ENCODE results near the gene ZNF778.
A peak's percentile ranks its signal among the peaks of the same experiment; 100 is the strongest.
"Not testable (repeated sequence)": the region's sequence is repeated elsewhere in the genome, so short reads cannot be mapped to it uniquely, and the experiment has no call there.

The ZNF778 gene

DNA sequence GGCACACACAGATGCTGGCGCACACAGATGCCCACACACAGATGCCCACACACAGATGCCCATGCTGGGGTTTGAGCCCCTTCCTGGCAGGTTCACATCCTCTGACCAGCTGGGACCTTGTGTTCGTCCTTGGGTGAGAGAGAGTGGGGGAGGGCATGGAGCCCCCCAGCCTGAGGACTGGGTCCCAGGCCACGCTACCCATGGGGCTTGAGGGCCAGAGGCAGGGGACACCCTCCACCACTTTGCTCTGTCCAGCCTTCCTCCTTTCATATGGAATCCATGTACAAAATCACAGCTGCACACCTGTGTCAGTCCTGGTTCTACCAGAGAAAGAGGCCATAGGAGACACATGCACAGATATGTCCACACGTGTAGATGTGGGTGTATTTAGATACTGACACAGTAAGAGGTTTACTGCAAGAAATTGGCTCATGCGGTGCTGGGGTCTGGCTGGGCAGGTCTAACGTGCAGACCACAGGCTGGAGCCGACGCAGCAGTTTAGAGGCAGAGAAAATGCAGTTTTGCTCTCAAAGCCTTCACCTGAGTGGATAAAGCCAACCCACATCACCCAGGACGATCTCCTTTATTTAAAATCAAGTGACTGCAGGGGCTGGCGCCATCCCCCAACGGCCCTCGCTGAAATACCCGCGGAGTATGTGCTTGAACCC lies 28.0 kb upstream of the ZNF778 start:
- H3K4me3 ChIP-seq (ENCODE audit: low read depth in 1 of 2, low read length in 2 of 2): no peak overlapping the region
- no peaks in the 10 kb centered on the region for H3K36me3 ChIP-seq (ENCODE audit: control insufficient read depth in 1 of 2, insufficient read depth in 2 of 2, low read length in 2 of 2)
- no peak overlapping the region for H3K9ac ChIP-seq (ENCODE audit: low read depth in 1 of 2, low read length in 2 of 2)
- peaks cover 0 to 4% of the 10 kb centered on the region in 2 donors for H3K27me3 ChIP-seq (ENCODE audit: control insufficient read depth in 1 of 2, insufficient read depth in 2 of 2, low read length in 2 of 2)
- no peaks in the 10 kb centered on the region for H3K4me1 ChIP-seq (ENCODE audit: control insufficient read depth in 1 of 2, insufficient read depth in 2 of 2, low read length in 2 of 2)
- H3K27ac ChIP-seq (ENCODE audit: low read depth, low read length): no peak overlapping the region
- no peaks in the 10 kb centered on the region for H3K9me3 ChIP-seq (ENCODE audit: control insufficient read depth in 1 of 2, low read length in 2 of 2)

DNA sequence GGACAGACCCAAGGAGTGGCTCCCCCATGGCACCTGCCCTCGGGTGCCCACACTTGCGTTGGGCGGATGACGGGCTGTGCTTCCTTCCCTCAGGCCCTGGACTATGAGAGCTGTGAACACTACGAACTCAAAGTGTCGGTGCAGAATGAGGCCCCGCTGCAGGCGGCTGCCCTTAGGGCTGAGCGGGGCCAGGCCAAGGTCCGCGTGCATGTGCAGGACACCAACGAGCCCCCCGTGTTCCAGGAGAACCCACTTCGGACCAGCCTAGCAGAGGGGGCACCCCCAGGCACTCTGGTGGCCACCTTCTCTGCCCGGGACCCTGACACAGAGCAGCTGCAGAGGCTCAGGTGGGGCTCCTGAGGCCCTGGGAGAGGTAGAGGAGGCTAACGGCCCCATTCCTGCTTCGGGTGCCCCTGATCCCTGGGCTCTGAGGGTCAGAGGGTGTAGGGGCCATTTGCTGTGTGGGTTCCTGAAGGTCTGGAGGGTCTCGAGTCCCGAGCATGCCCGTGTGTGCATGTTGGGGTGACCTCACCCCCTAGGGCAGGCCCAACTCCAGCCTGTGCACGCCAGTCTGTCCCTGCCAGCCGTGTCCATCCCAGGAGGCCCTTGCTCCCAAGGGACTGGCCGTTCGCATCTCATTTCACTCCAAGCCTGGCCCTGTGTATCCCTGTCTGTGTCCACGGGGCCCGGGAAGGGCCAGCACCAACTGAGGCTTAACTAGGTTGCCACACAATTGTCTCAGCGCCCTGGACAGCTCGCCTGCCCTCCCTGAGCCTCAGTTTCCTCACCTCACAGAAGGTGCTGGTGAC lies 27.1 kb upstream of the ZNF778 start:
- Histone ChIP-seq H3K27ac (ENCODE audit: low read depth, low read length) (no peak overlapping the region), H3K4me1 (ENCODE audit: control insufficient read depth in 1 of 2, insufficient read depth in 2 of 2, low read length in 2 of 2) (no peaks in the 10 kb centered on the region), H3K4me3 (ENCODE audit: low read depth in 1 of 2, low read length in 2 of 2) (no peak overlapping the region), H3K36me3 (ENCODE audit: control insufficient read depth in 1 of 2, insufficient read depth in 2 of 2, low read length in 2 of 2) (no peaks in the 10 kb centered on the region), H3K9me3 (ENCODE audit: control insufficient read depth in 1 of 2, low read length in 2 of 2) (no peaks in the 10 kb centered on the region), H3K9ac (ENCODE audit: low read depth in 1 of 2, low read length in 2 of 2) (no peak overlapping the region), H3K27me3 (ENCODE audit: control insufficient read depth in 1 of 2, insufficient read depth in 2 of 2, low read length in 2 of 2) (peaks cover 0 to 4% of the 10 kb centered on the region in 2 donors)

DNA sequence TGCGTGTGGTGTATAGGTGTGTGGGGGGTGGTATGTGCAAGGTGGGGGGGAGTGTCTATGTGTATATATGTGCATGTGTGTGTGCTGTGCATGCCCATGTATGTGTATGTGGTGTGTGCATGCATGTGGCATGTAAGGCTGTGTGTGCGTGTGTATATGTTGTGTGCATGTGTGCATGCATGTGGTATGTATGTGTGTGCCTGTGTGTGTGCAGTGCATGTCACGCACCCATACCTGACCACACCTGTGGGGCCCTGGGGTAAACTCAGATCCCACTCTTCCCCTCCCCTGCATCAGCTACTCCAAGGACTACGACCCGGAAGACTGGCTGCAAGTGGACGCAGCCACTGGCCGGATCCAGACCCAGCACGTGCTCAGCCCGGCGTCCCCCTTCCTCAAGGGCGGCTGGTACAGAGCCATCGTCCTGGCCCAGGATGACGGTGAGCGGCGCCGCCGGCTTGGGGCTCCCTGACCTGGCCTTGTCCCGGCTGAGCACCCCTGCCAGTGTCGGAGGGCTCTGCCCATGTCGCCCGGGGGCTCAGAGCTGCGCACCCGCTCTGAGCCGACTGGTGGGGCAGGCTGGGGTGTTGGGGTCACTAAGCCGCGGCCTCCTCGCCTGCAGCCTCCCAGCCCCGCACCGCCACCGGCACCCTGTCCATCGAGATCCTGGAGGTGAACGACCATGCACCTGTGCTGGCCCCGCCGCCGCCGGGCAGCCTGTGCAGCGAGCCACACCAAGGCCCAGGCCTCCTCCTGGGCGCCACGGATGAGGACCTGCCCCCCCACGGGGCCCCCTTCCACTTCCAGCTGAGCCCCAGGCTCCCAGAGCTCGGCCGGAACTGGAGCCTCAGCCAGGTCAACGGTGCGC lies 26.2 kb upstream of the ZNF778 start:
- no peak overlapping the region for H3K9ac ChIP-seq (ENCODE audit: low read depth in 1 of 2, low read length in 2 of 2)
- no peaks in the 10 kb centered on the region for H3K9me3 ChIP-seq (ENCODE audit: control insufficient read depth in 1 of 2, low read length in 2 of 2)
- no peaks in the 10 kb centered on the region for H3K36me3 ChIP-seq (ENCODE audit: control insufficient read depth in 1 of 2, insufficient read depth in 2 of 2, low read length in 2 of 2)
- no peak overlapping the region for H3K4me3 ChIP-seq (ENCODE audit: low read depth in 1 of 2, low read length in 2 of 2)
- no peaks in the 10 kb centered on the region for H3K4me1 ChIP-seq (ENCODE audit: control insufficient read depth in 1 of 2, insufficient read depth in 2 of 2, low read length in 2 of 2)
- H3K27me3 ChIP-seq (ENCODE audit: control insufficient read depth in 1 of 2, insufficient read depth in 2 of 2, low read length in 2 of 2): peaks cover 0 to 4% of the 10 kb centered on the region in 2 donors
- no peak overlapping the region for H3K27ac ChIP-seq (ENCODE audit: low read depth, low read length)

- no peak overlapping the region for H3K9ac ChIP-seq (ENCODE audit: low read depth in 1 of 2, low read length in 2 of 2)
- no peaks in the 10 kb centered on the region for H3K9me3 ChIP-seq (ENCODE audit: control insufficient read depth in 1 of 2, low read length in 2 of 2)
- peaks cover 0 to 4% of the 10 kb centered on the region in 2 donors for H3K27me3 ChIP-seq (ENCODE audit: control insufficient read depth in 1 of 2, insufficient read depth in 2 of 2, low read length in 2 of 2)
- no peaks in the 10 kb centered on the region for H3K4me1 ChIP-seq (ENCODE audit: control insufficient read depth in 1 of 2, insufficient read depth in 2 of 2, low read length in 2 of 2)
- no peaks in the 10 kb centered on the region for H3K36me3 ChIP-seq (ENCODE audit: control insufficient read depth in 1 of 2, insufficient read depth in 2 of 2, low read length in 2 of 2)
- H3K27ac ChIP-seq (ENCODE audit: low read depth, low read length): no peak overlapping the region
- peak overlapping the region; percentile 35 to 60 for H3K4me3 ChIP-seq (ENCODE audit: low read depth in 1 of 2, low read length in 2 of 2)
Observed at GRCh38 chr16:89191901-89192185, 25.7 kb upstream of the ZNF778 start.

DNA sequence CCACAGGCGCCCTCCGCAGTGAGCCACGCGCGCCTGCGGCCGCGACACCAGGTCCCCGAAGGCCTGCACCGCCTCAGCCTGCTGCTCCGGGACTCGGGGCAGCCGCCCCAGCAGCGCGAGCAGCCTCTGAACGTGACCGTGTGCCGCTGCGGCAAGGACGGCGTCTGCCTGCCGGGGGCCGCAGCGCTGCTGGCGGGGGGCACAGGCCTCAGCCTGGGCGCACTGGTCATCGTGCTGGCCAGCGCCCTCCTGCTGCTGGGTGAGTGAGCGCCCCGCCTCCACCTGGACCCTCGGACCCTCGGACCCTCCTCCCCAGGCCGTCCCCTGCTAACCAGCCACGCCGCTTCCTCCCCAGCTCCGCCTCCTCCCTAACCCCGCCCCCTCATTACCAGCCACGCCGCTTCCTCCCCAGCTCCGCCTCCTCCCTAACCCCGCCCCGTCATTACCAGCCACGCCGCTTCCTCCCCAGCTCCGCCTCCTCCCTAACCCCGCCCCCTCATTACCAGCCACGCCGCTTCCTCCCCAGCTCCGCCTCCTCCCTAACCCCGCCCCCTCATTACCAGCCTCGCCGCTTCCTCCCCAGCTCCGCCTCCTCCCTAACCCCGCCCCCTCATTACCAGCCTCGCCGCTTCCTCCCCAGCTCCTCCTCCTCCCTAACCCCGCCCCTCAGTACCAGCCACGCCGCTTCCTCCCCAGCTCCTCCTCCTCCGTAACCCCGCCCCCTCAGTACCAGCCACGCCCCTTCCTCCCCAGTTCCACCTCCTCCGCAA lies 25.1 kb upstream of the ZNF778 start:
- H3K36me3 ChIP-seq (ENCODE audit: control insufficient read depth in 1 of 2, insufficient read depth in 2 of 2, low read length in 2 of 2); H3K27ac ChIP-seq (ENCODE audit: low read depth, low read length); H3K9me3 ChIP-seq (ENCODE audit: control insufficient read depth in 1 of 2, low read length in 2 of 2); H3K4me1 ChIP-seq (ENCODE audit: control insufficient read depth in 1 of 2, insufficient read depth in 2 of 2, low read length in 2 of 2); H3K9ac ChIP-seq (ENCODE audit: low read depth in 1 of 2, low read length in 2 of 2); H3K27me3 ChIP-seq (ENCODE audit: control insufficient read depth in 1 of 2, insufficient read depth in 2 of 2, low read length in 2 of 2): not testable (repeated sequence)
- peak overlapping the region; percentile 35 to 60 for H3K4me3 ChIP-seq (ENCODE audit: low read depth in 1 of 2, low read length in 2 of 2)

GRCh38 chr16:89192956-89193575 lies 24.4 kb upstream of the ZNF778 start:
- no peaks in the 10 kb centered on the region for H3K4me1 ChIP-seq (ENCODE audit: control insufficient read depth in 1 of 2, insufficient read depth in 2 of 2, low read length in 2 of 2)
- H3K9me3 ChIP-seq (ENCODE audit: control insufficient read depth in 1 of 2, low read length in 2 of 2): no peaks in the 10 kb centered on the region
- peaks cover 2 to 4% of the 10 kb centered on the region in 2 donors for H3K27me3 ChIP-seq (ENCODE audit: control insufficient read depth in 1 of 2, insufficient read depth in 2 of 2, low read length in 2 of 2)
- H3K36me3 ChIP-seq (ENCODE audit: control insufficient read depth in 1 of 2, insufficient read depth in 2 of 2, low read length in 2 of 2): no peaks in the 10 kb centered on the region
- no peak overlapping the region for H3K9ac ChIP-seq (ENCODE audit: low read depth in 1 of 2, low read length in 2 of 2)
- no peak overlapping the region for H3K27ac ChIP-seq (ENCODE audit: low read depth, low read length)
- no peak overlapping the region for H3K4me3 ChIP-seq (ENCODE audit: low read depth in 1 of 2, low read length in 2 of 2)

DNA sequence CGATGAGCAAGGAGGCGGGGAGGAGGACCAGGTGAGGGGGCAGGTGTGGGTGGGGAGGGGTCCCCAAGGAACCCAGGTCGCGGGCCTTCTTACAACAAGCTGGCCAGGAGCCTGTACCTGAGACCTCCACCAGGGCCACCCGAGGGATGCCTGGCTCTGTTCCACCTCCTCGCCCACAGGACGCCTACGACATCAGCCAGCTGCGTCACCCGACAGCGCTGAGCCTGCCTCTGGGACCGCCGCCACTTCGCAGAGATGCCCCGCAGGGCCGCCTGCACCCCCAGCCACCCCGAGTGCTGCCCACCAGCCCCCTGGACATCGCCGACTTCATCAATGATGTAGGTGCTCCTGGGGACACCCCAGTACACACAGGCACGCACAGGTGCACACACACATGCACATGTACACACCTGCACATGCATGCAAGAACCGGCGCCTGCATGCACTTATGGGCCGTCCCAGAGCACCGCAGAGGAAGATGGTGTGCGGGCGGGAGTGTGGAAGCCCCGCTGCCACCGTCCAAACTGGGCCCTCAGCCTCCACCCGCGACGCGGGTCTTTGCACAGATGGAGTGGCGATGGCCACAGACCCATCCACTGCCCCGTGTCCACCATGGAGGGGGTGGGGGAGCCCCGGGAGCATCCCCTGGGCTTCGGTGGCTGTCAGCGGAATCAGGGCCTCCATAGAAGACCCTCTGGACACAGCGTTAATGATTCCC lies 23.8 kb upstream of the ZNF778 start:
- Histone ChIP-seq H3K9ac (ENCODE audit: low read depth in 1 of 2, low read length in 2 of 2) (no peak overlapping the region), H3K36me3 (ENCODE audit: control insufficient read depth in 1 of 2, insufficient read depth in 2 of 2, low read length in 2 of 2) (no peaks in the 10 kb centered on the region), H3K27me3 (ENCODE audit: control insufficient read depth in 1 of 2, insufficient read depth in 2 of 2, low read length in 2 of 2) (peaks cover 7 to 9% of the 10 kb centered on the region in 2 donors), H3K9me3 (ENCODE audit: control insufficient read depth in 1 of 2, low read length in 2 of 2) (no peaks in the 10 kb centered on the region), H3K27ac (ENCODE audit: low read depth, low read length) (no peak overlapping the region), H3K4me1 (ENCODE audit: control insufficient read depth in 1 of 2, insufficient read depth in 2 of 2, low read length in 2 of 2) (no peaks in the 10 kb centered on the region), H3K4me3 (ENCODE audit: low read depth in 1 of 2, low read length in 2 of 2) (no peak overlapping the region)

GRCh38 chr16:89194340-89195311 lies 22.9 kb upstream of the ZNF778 start:
- Histone ChIP-seq H3K9me3 (ENCODE audit: control insufficient read depth in 1 of 2, low read length in 2 of 2) (no peaks in the 10 kb centered on the region), H3K4me3 (ENCODE audit: low read depth in 1 of 2, low read length in 2 of 2) (no peak overlapping the region), H3K27ac (ENCODE audit: low read depth, low read length) (no peak overlapping the region), H3K4me1 (ENCODE audit: control insufficient read depth in 1 of 2, insufficient read depth in 2 of 2, low read length in 2 of 2) (peaks cover 0 to 2% of the 10 kb centered on the region in 2 donors), H3K27me3 (ENCODE audit: control insufficient read depth in 1 of 2, insufficient read depth in 2 of 2, low read length in 2 of 2) (peaks cover 16 to 18% of the 10 kb centered on the region in 2 donors), H3K36me3 (ENCODE audit: control insufficient read depth in 1 of 2, insufficient read depth in 2 of 2, low read length in 2 of 2) (no peaks in the 10 kb centered on the region), H3K9ac (ENCODE audit: low read depth in 1 of 2, low read length in 2 of 2) (no peak overlapping the region)
